Fibroblast of lung (primary cell): Measurements from ENCODE around the gene MAP3K7.

Experiments
- EZH2 ChIP-seq: IDR thresholded peaks from 2 replicates; pipeline ENCODE4 v1.5.1; 2012; ENCODE audit warnings: low read length, control low read depth, mild to moderate bottlenecking; ENCODE audit errors: missing control alignments
- TF ChIP-seq, protein P1 (sequence below), 2 donors: IDR thresholded peaks in 1 of 2; conservative IDR thresholded peaks in 1 of 2; 1 replicate in 1 of 2; 2 replicates in 1 of 2; pipeline ENCODE4 v1.5.1; 2011 to 2012; ENCODE audit warnings: low read length in 2 of 2, control low read depth in 1 of 2, inconsistent platforms in 1 of 2, low read depth in 1 of 2, mild to moderate bottlenecking in 1 of 2

DNA sequence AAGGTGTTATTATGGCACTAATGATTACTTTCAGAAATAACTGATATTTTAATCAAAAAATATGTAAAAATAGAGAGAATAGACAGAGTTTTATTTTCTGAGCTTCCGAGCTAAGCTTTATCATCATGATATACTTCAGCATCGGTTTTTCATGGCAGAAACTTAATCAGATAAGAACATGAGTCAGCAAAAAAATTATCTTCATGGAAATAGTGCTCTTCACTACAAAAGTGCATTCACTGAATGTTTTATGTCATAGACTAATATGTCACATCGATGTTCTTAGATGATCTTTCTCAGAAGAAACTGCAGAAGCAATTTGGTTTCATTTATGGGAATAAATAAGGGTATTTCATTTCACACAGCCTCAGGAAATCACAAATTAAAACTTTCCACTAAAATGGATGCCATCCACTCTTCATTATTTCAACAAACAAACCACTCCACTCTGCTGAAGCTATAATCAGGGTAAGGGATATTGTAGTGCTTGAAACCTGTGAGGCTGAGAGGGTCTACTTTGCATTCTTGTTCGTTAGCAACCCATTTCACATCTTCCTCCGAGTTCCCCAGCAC lies 10.2 kb upstream of the MAP3K7 start:
- TF ChIP-seq, protein P1, sequence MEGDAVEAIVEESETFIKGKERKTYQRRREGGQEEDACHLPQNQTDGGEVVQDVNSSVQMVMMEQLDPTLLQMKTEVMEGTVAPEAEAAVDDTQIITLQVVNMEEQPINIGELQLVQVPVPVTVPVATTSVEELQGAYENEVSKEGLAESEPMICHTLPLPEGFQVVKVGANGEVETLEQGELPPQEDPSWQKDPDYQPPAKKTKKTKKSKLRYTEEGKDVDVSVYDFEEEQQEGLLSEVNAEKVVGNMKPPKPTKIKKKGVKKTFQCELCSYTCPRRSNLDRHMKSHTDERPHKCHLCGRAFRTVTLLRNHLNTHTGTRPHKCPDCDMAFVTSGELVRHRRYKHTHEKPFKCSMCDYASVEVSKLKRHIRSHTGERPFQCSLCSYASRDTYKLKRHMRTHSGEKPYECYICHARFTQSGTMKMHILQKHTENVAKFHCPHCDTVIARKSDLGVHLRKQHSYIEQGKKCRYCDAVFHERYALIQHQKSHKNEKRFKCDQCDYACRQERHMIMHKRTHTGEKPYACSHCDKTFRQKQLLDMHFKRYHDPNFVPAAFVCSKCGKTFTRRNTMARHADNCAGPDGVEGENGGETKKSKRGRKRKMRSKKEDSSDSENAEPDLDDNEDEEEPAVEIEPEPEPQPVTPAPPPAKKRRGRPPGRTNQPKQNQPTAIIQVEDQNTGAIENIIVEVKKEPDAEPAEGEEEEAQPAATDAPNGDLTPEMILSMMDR (conservative IDR thresholded peaks at IDR 0.05 in 1 of 2, IDR thresholded peaks at IDR 0.05 in 1 of 2; ENCODE audit: low read depth in 1 of 2, low read length in 2 of 2): no peak
- TF ChIP-seq EZH2: no peak
